Activated CD4-positive, alpha-beta T cell treated with anti-CD3 and anti-CD28 coated beads, Interleukin-2, amount 50 U/mL, for 1 hour (primary cell): ENCODE data around the gene KRTAP10-2.

Experiments used
- DNase-seq: peaks from one replicate; pipeline ENCODE4 v3.0.0-alpha.2; 2020

The KRTAP10-2 gene

GRCh38 chr21:44524414-44525371, 26.6 kb downstream of the KRTAP10-2 start:
- no peak for DNase-seq

GRCh38 chr21:44523567-44524413, 27.5 kb downstream of the KRTAP10-2 start:
- DNase-seq: no peak

GRCh38 chr21:44522753-44523204, 28.5 kb downstream of the KRTAP10-2 start:
- no peak for DNase-seq

- no peak for DNase-seq
Observed at GRCh38 chr21:44521928-44522752, 29.2 kb downstream of the KRTAP10-2 start.

GRCh38 chr21:44521301-44521927, 29.9 kb downstream of the KRTAP10-2 start:
- DNase-seq: no peak

GRCh38 chr21:44520326-44521300, 30.7 kb downstream of the KRTAP10-2 start:
- no peak for DNase-seq

- no peak for DNase-seq
Observed at GRCh38 chr21:44519346-44520325, 31.7 kb downstream of the KRTAP10-2 start.

- no peak for DNase-seq
Observed at GRCh38 chr21:44518686-44519085, 32.6 kb downstream of the KRTAP10-2 start.

- DNase-seq: no peak
Observed at GRCh38 chr21:44517175-44517899, 34.0 kb downstream of the KRTAP10-2 start.

- DNase-seq: no peak
Observed at GRCh38 chr21:44516828-44517174, 34.5 kb downstream of the KRTAP10-2 start.

GRCh38 chr21:44516342-44516741, 35.0 kb downstream of the KRTAP10-2 start:
- no peak for DNase-seq

GRCh38 chr21:44515359-44516165, 35.7 kb downstream of the KRTAP10-2 start:
- no peak for DNase-seq

GRCh38 chr21:44514746-44515358, 36.5 kb downstream of the KRTAP10-2 start:
- no peak for DNase-seq

GRCh38 chr21:44514218-44514520, 37.1 kb downstream of the KRTAP10-2 start:
- no peak for DNase-seq

GRCh38 chr21:44513389-44514217, 37.7 kb downstream of the KRTAP10-2 start:
- no peak for DNase-seq

GRCh38 chr21:44512496-44513388, 38.6 kb downstream of the KRTAP10-2 start:
- no peak for DNase-seq
